ENCODE measurements around the gene EPHB1. TPM values are rescaled to one million over a fixed set of nuclear protein-coding genes. Genes with fewer than 3 reads are reported as not detected.

EPHB1 gene
- total RNA-seq, 1 experiment from 2014 or later: 2.8 TPM

DNA sequence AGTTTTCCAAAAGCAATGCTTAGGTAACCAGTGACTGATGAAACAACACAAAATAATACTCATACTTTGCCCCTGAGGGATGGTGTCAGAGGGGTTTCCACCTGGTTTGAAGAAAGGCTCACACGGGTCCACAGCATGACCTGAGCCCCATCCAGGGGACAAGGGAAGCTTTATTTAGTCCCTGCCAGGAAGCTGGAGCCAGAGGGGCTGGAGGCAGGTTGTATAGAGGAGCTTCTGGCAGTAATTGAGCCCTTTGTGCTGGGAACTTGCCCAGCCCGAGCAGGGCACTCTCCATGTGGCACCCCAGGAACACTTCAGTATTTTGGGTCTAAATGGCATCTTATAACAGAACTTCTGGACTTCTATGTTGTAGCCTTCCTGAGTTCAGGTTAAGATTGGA, 39.2 kb upstream of the EPHB1 start:
- Histone ChIP-seq H3K18ac (ENCODE audit: insufficient read length, low read depth, low read length) (no peak overlapping the region), H2AFZ (ENCODE audit: low read length) (no peak overlapping the region), H4K20me1 (ENCODE audit: control insufficient read depth, insufficient read depth, insufficient read length) (no peaks in the 10 kb centered on the region), H4K91ac (ENCODE audit: insufficient read length, low read depth, low read length) (no peak overlapping the region), H2BK120ac (ENCODE audit: low read depth, low read length, poor library complexity, severe bottlenecking) (no peak overlapping the region), H3K56ac (ENCODE audit: insufficient read length, low read depth, low read length) (no peak overlapping the region), H3K23me2 (ENCODE audit: insufficient read length, low read depth, low read length, poor library complexity, severe bottlenecking) (no peaks in the 10 kb centered on the region), H3K4ac (ENCODE audit: low read depth, low read length) (no peak overlapping the region), H3K79me2 (ENCODE audit: insufficient read depth, low read length) (no peaks in the 10 kb centered on the region), H3K27me3 (ENCODE audit: insufficient read depth, low read length) (no peaks in the 10 kb centered on the region), H3K9ac (ENCODE audit: extremely low read depth, insufficient read length, low read length) (no peak overlapping the region), H3T11ph (ENCODE audit: low read length) (no peak overlapping the region), H2BK5ac (ENCODE audit: insufficient read length, low read length) (no peak overlapping the region), H3K9me3 (ENCODE audit: control insufficient read depth, low read depth, low read length) (no peaks in the 10 kb centered on the region), H2BK20ac (ENCODE audit: low read depth, low read length, poor library complexity, severe bottlenecking) (no peak overlapping the region), H3K79me1 (ENCODE audit: insufficient read depth, low read depth, low read length, poor library complexity, severe bottlenecking) (no peaks in the 10 kb centered on the region), H3K23ac (ENCODE audit: insufficient read length, low read depth, low read length) (no peak overlapping the region), H3K4me1 (ENCODE audit: insufficient read depth, low read length) (no peaks in the 10 kb centered on the region), H2BK15ac (ENCODE audit: low read depth, low read length) (no peak overlapping the region), H4K5ac (ENCODE audit: insufficient read length, low read depth, low read length) (no peak overlapping the region), H3K27ac (ENCODE audit: insufficient read length, low read depth, low read length) (no peak overlapping the region), H3K14ac (ENCODE audit: insufficient read depth, low read length) (no peak overlapping the region), H3K4me2 (ENCODE audit: insufficient read depth, insufficient read length, low read length) (no peak overlapping the region), H2BK12ac (ENCODE audit: insufficient read length, low read depth, low read length) (no peak overlapping the region), H2AK5ac (ENCODE audit: insufficient read length, low read length) (no peak overlapping the region), H4K8ac (replicated peaks; ENCODE audit: insufficient read length, low read depth, low read length) (no peak overlapping the region)
- DNase-seq: no peak
- no peak overlapping the region for H3K4me3 Mint-ChIP-seq
- H3K27me3 Mint-ChIP-seq (ENCODE audit: low read depth): peaks cover 23% of the 10 kb centered on the region
- no peaks in the 10 kb centered on the region for H3K9me3 Mint-ChIP-seq
- H3K36me3 Mint-ChIP-seq (ENCODE audit: insufficient read depth in 1 of 3, low read depth in 3 of 3): no peaks in the 10 kb centered on the region
- TF ChIP-seq, protein P1, sequence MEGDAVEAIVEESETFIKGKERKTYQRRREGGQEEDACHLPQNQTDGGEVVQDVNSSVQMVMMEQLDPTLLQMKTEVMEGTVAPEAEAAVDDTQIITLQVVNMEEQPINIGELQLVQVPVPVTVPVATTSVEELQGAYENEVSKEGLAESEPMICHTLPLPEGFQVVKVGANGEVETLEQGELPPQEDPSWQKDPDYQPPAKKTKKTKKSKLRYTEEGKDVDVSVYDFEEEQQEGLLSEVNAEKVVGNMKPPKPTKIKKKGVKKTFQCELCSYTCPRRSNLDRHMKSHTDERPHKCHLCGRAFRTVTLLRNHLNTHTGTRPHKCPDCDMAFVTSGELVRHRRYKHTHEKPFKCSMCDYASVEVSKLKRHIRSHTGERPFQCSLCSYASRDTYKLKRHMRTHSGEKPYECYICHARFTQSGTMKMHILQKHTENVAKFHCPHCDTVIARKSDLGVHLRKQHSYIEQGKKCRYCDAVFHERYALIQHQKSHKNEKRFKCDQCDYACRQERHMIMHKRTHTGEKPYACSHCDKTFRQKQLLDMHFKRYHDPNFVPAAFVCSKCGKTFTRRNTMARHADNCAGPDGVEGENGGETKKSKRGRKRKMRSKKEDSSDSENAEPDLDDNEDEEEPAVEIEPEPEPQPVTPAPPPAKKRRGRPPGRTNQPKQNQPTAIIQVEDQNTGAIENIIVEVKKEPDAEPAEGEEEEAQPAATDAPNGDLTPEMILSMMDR (conservative IDR thresholded peaks at IDR 0.05): no peak
- H3K27ac Mint-ChIP-seq: no peak overlapping the region
- no peaks in the 10 kb centered on the region for H3K4me1 Mint-ChIP-seq
- WGBS (ENCODE audit: extremely low coverage, insufficient read length, low lambda C conversion rate): no CpG with 5 or more reads among the region's 2 CpGs

Measured in H9 (cell line).